GM10248 (cell line): ENCODE results near the gene IER2.

Source experiments
- CTCF ChIA-PET: fragments of 300-600 bp; sonication (Branson Sonifier 250); formaldehyde crosslinking; extraction: SDS; loops from one replicate; lab custom pipeline; 2021; ENCODE audit warnings: antibody characterized with exemption; lab: Yijun Ruan, JAX
- POLR2A ChIA-PET: fragments of 350-650 bp; sonication (Branson Sonifier 250); formaldehyde crosslinking; extraction: SDS; loops from one replicate; lab custom pipeline; 2020; ENCODE audit warnings: antibody characterized with exemption; lab: Yijun Ruan, JAX
- DNase-seq: peaks from one replicate; pipeline ENCODE4 v3.0.0; 2012; ENCODE audit errors: extremely low spot score
- CTCF ChIP-seq: IDR thresholded peaks from 2 replicates; pipeline ENCODE4 v1.5.1; 2012; ENCODE audit warnings: mild to moderate bottlenecking, low read depth; ENCODE audit errors: extremely low read depth, missing control alignments, control extremely low read depth

The IER2 gene

GRCh38 chr19:13149628-13150186, 504 bp upstream of the IER2 start:
- TF ChIP-seq CTCF = no peak
- ChIA-PET POLR2A (interaction anchor here (0.7 kb wide), 1 partner anchor 19 kb away, joined by 3 read pairs; no protein-coding TSS in a partner anchor), CTCF (interaction anchor here (0.6 to 2.1 kb wide), 4 partner anchors 22 to 34 kb away, joined by 3 to 9 read pairs (median 3); no protein-coding TSS in a partner anchor)
- no peak for DNase-seq

GRCh38 chr19:13150931-13151604, 857 bp downstream of the IER2 start:
- ChIA-PET CTCF (interaction anchor here (1.1 to 2.1 kb wide), 3 partner anchors 23 to 112 kb away, joined by 3 to 9 read pairs (median 3); no protein-coding TSS in a partner anchor), POLR2A (no interaction called here)
- DNase-seq = no peak
- no peak for TF ChIP-seq CTCF

- ChIA-PET CTCF (interaction anchor here (1.2 to 1.3 kb wide), 3 partner anchors 45 to 51 kb away, joined by 3 to 4 read pairs (median 3); no protein-coding TSS in a partner anchor), POLR2A (interaction anchor here (0.6 to 2.0 kb wide), 7 partner anchors 12 to 695 kb away, joined by 3 to 15 read pairs (median 7); partner anchors contain the start of genes JUNB and NACC1)
- TF ChIP-seq CTCF = no peak
- peak; percentile 94 for DNase-seq
These were observed 1.6 kb downstream of the IER2 start for GRCh38 chr19:13151605-13152355.

GRCh38 chr19:13152356-13152973, 2.3 kb downstream of the IER2 start:
- DNase-seq = no peak
- TF ChIP-seq CTCF = no peak
- CTCF ChIA-PET = interaction anchor here (1.2 to 1.3 kb wide), 3 partner anchors 46 to 52 kb away, joined by 3 to 4 read pairs (median 3); no protein-coding TSS in a partner anchor
- POLR2A ChIA-PET = interaction anchor here (0.6 to 2.0 kb wide), 10 partner anchors 11 to 1768 kb away, joined by 3 to 15 read pairs (median 4); partner anchors contain the start of genes JUNB and NACC1

- ChIA-PET POLR2A (interaction anchor here (0.6 to 2.0 kb wide), 8 partner anchors 11 to 1768 kb away, joined by 3 to 15 read pairs (median 6); partner anchors contain the start of gene NACC1), CTCF (interaction anchor here (1.2 to 1.3 kb wide), 3 partner anchors 47 to 52 kb away, joined by 3 to 4 read pairs (median 3); no protein-coding TSS in a partner anchor)
- TF ChIP-seq CTCF = peak; percentile 28
- peak; percentile 90 for DNase-seq
These were observed 2.9 kb downstream of the IER2 start for GRCh38 chr19:13152974-13153568.
